Measurements from ENCODE around the gene SYNJ2.

Gene SYNJ2

GRCh38 chr6:158022749-158023596 is 41.3 kb downstream of the SYNJ2 start:
- DNase-seq (ENCODE audit: low spot score), result no peak
- TF ChIP-seq, protein P1, sequence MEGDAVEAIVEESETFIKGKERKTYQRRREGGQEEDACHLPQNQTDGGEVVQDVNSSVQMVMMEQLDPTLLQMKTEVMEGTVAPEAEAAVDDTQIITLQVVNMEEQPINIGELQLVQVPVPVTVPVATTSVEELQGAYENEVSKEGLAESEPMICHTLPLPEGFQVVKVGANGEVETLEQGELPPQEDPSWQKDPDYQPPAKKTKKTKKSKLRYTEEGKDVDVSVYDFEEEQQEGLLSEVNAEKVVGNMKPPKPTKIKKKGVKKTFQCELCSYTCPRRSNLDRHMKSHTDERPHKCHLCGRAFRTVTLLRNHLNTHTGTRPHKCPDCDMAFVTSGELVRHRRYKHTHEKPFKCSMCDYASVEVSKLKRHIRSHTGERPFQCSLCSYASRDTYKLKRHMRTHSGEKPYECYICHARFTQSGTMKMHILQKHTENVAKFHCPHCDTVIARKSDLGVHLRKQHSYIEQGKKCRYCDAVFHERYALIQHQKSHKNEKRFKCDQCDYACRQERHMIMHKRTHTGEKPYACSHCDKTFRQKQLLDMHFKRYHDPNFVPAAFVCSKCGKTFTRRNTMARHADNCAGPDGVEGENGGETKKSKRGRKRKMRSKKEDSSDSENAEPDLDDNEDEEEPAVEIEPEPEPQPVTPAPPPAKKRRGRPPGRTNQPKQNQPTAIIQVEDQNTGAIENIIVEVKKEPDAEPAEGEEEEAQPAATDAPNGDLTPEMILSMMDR (IDR thresholded peaks at IDR 0.05; ENCODE audit: extremely low read depth, missing control alignments), result no peak

DNA sequence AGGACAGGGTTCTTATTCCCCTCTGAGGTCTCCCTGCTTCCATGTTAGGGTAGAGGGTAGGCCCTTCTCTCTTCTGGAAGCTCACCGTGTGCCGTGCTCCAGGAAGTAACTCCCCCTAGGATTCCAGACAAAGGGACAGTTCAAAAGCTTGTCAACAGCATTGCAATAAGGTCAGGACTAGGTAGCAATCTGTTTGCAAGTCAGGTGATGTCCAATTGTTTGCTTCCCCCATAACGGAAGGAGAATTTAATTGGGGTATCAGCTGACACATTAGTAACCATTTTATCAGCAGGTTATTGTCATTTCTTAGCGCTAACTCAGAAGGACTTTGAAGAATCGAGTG is 41.9 kb downstream of the SYNJ2 start:
- TF ChIP-seq, protein P1 (IDR thresholded peaks at IDR 0.05; ENCODE audit: extremely low read depth, missing control alignments), result no peak
- DNase-seq (ENCODE audit: low spot score), result no peak

DNA sequence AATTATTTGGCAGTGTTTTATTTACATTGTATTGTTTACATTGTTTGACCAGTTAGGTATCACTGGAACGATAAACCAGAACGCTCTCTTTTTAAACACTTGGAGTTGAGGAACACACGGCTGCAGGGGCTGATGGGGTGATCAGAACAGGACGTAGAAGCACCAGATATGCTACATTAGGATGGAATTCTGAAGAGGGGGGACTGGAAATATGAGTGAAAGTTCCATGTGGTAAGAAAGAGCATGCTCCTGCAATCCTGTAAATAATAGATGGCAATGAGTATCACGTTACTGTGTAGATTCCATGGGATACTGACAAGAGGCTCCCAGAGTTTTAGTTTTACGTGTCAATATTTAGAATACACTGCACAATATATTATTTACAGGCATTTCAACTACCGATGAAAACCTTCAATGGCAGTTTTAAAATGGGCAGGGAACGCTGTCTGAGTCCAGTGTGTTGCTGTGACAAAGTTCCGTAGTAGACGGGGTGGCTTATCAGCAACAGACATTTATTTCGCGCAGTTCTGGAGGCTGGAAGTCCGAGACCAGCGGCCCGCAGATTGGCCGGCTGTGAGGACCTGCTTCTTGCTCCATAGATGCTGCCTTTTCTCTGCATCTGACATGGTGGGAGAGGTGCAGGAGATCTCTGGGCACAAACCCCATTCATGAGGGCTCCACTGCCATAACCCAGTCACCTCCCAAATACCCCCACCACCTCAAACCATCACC is 43.1 kb downstream of the SYNJ2 start:
- DNase-seq (ENCODE audit: low spot score), result no peak
- TF ChIP-seq, protein P1 (IDR thresholded peaks at IDR 0.05; ENCODE audit: extremely low read depth, missing control alignments), result no peak

- peak; percentile 73 for DNase-seq (ENCODE audit: low spot score)
- TF ChIP-seq, protein P1 (IDR thresholded peaks at IDR 0.05; ENCODE audit: extremely low read depth, missing control alignments), result peak; percentile 76
Measured at GRCh38 chr6:158026054-158026900, 44.6 kb downstream of the SYNJ2 start.

DNA sequence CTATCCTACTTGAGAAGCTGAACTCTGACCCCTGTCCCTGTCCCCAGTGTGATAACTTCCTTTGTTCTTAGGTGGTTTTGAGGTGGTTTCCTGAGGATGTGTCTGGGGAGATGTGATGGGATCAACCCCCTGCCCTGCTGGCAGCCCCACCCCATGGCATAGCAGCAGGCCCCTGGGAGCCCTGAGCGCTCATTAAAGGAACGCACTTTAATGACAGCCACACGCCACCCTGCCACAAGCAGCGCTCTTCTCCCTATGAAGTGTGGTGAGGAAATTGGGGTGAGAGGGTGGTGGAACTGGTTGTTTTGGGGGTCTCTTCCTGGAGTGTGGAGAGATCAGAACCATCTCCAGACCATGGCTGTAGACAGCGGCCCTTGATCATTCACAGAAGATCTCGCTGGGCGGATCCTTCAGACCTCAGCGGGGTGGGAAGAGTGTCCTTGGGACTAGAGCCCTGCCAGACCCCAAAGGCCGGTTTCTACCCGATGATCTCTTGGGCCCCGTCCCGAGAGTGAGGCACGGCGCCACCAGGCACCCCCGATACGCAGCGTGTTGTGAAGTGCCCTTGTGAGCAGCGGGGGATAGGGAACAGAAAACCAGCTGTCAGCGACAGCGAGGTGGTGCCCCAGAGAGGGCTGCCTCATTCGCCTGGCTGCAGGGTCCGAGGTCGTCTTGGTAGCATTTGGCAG is 45.4 kb downstream of the SYNJ2 start:
- DNase-seq (ENCODE audit: low spot score), result no peak
- TF ChIP-seq, protein P1 (IDR thresholded peaks at IDR 0.05; ENCODE audit: extremely low read depth, missing control alignments), result no peak

DNA sequence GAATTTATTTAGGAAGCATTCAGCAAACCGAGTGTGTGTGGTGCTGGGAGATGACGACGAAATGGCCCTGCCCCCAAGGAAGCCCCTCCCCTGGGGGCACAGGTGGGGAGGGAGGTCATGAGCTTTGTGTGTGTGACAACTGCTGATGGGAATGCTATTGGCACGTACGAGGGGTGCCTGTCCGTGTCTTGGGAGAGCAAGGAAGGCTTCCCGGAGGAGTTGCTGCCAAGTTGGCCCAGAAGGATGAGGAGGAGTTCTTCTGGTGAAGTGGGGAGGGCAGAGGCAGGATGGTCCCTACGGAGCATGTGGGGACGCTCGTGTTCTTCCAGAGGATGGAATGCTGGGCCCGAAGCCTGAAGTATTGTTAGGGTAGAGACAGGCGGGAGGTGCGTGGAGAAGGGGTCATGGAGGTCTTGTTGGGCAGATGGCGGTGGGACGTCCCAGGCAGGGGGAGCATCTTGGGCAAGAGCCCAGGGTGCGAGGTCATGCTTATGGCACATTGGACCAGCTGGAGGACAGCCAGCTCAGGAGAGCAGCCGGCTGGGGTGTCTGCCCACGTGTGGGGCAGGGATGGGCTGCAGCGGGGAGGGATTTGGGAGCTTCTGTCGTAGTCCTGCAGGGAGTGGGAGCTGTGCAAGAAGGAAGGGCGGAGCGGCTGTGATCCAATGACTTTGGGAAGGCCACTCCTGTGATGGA is 46.1 kb downstream of the SYNJ2 start:
- TF ChIP-seq, protein P1 (IDR thresholded peaks at IDR 0.05; ENCODE audit: extremely low read depth, missing control alignments), result no peak
- no peak for DNase-seq (ENCODE audit: low spot score)

All from GM20000 (cell line).